Panc1 (cell line): ENCODE data around the gene AGBL4. TPM values are rescaled to one million over a fixed set of nuclear protein-coding genes. Genes with fewer than 3 reads are reported as not detected.

Source experiments
- ATAC-seq: fragments of 200-7000 bp; cut with Tn5 transposase; 2 replicates; pipeline ENCODE4 v1.9.1; 2020; ENCODE audit warnings: mild to moderate bottlenecking, moderate library complexity
- BruUV-seq: library from RNA; stranded (reverse); fragments of 400-500 nt; replicated peaks from 2 replicates; lab custom pipeline; 2021; lab: Mats Ljungman, UMichigan
- CTCF ChIA-PET: fragments of 300-600 bp; sonication (Branson Sonifier 250); formaldehyde crosslinking; loops from one replicate; lab custom pipeline; 2022; ENCODE audit warnings: antibody characterized with exemption; lab: Charles Lee
- POLR2A ChIA-PET: fragments of 300-600 bp; sonication (Branson Sonifier 250); formaldehyde crosslinking; loops from one replicate; lab custom pipeline; 2022; ENCODE audit warnings: antibody characterized with exemption; lab: Charles Lee
- DNase-seq: peaks from one replicate; pipeline ENCODE4 v3.0.0-alpha.2; 2010; ENCODE audit warnings: low read depth, low spot score
- H3K27ac ChIP-seq: 2 replicates; pipeline ENCODE4 v1.5.1; 2011; ENCODE audit warnings: mild to moderate bottlenecking, low read length, inconsistent platforms
- H3K27me3 ChIP-seq: fragments of 200-500 bp; sonication (Bioruptor generic); 2 replicates; pipeline ENCODE4 v1.6.0; 2014; ENCODE audit warnings: low read length, inconsistent platforms; ENCODE audit not compliant: control insufficient read depth, insufficient read depth
- H3K36me3 ChIP-seq: fragments of 200-500 bp; sonication (Bioruptor generic); 2 replicates; pipeline ENCODE4 v1.5.1; 2014; ENCODE audit warnings: inconsistent platforms, mild to moderate bottlenecking, low read length, moderate library complexity; ENCODE audit not compliant: control insufficient read depth, insufficient read depth
- H3K4me1 ChIP-seq: 2 replicates; pipeline ENCODE4 v1.5.1; 2011; ENCODE audit warnings: inconsistent platforms, mild to moderate bottlenecking, low read length, moderate library complexity; ENCODE audit not compliant: control insufficient read depth, insufficient read depth
- H3K4me3 ChIP-seq, 2 experiments: 2 replicates each; pipeline ENCODE4 v1.5.1; 2011 to 2012; ENCODE audit warnings: low read depth in 2 of 2, low read length in 2 of 2, mild to moderate bottlenecking in 2 of 2, inconsistent platforms in 1 of 2, moderate library complexity in 1 of 2
- H3K9me3 ChIP-seq: fragments of 200-500 bp; sonication (Bioruptor generic); 2 replicates; pipeline ENCODE4 v1.5.1; 2014; ENCODE audit warnings: low read depth, mild to moderate bottlenecking, inconsistent platforms, low read length, moderate library complexity; ENCODE audit not compliant: control insufficient read depth, insufficient read depth
- POLR2AphosphoS5 ChIP-seq: IDR thresholded peaks from 2 replicates; pipeline ENCODE4 v1.6.1; 2012; ENCODE audit warnings: mild to moderate bottlenecking, low read depth, low read length, moderate library complexity
- SIN3A ChIP-seq: IDR thresholded peaks from 2 replicates; pipeline ENCODE4 v1.6.1; 2012; ENCODE audit warnings: low read depth, mild to moderate bottlenecking, low read length, moderate library complexity, borderline replicate concordance; ENCODE audit not compliant: insufficient read depth
- TCF7L2 ChIP-seq: IDR thresholded peaks from 2 replicates; pipeline ENCODE4 v1.6.1; 2011; ENCODE audit warnings: mild to moderate bottlenecking, low read depth, low read length, inconsistent platforms
- in situ Hi-C: cut with HindIII; loops from 2 replicates; pipeline ENCODE4 v1.10.0; 2016; ENCODE audit warnings: low sequenced_read_pairs, low pct_unique_long_range_greater_than_20kb
- intact Hi-C: fragments of 100-400 bp; cut with micrococcal nuclease; formaldehyde crosslinking; loops from one replicate; pipeline ENCODE4 v1.10.0; 2022; ENCODE audit not compliant: unreplicated experiment
- total RNA-seq: library from RNA; stranded (reverse); gene quantifications from one replicate; pipeline ENCODE4 v1.2.1, GENCODE V29; 2021; ENCODE audit not compliant: unreplicated experiment
- TF ChIP-seq, protein P1 (sequence below): fragments of 450-650 bp; IDR thresholded peaks from 2 replicates; pipeline ENCODE4 v1.5.1; 2017; ENCODE audit warnings: mild to moderate bottlenecking
- TF ChIP-seq, protein P2 (sequence below), 2 experiments: IDR thresholded peaks; 2 replicates each; pipeline ENCODE4 v1.6.1; 2011 to 2012; ENCODE audit warnings: low read depth in 2 of 2, control low read depth in 1 of 2, low read length in 1 of 2, mild to moderate bottlenecking in 1 of 2, moderate library complexity in 1 of 2; ENCODE audit not compliant: insufficient read depth in 1 of 2

AGBL4 gene
- total RNA-seq, 1 experiment from 2014 or later: not detected

DNA sequence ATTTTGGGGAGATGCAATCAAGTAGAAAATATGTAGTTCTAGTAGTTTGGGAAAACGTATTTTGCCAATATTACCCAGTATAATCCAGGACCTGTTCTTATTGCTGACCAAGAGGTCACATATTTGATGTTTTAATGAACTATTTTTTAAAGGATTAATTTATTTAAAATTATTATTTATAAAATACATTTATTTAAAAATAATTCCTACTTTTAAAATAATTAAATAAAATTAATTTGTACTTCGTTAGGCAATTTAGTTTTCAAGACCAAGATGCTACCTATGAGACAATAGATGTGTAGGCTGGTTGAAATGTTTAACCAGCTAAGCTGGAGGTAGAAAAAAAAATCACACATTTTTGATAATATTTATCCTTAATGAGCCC lies 1106.7 kb downstream of the AGBL4 start:
- ChIA-PET POLR2A (no interaction called here), CTCF (no interaction called here)
- BruUV-seq: no TSS peak
- no peak for DNase-seq
- H3K36me3 ChIP-seq: no peaks in the 10 kb centered on the region
- no peaks in the 10 kb centered on the region for H3K4me1 ChIP-seq
- H3K4me3 ChIP-seq: no peak overlapping the region
- no peaks in the 10 kb centered on the region for H3K9me3 ChIP-seq
- no peak overlapping the region for H3K27ac ChIP-seq
- no peaks in the 10 kb centered on the region for H3K27me3 ChIP-seq
- in situ Hi-C loops (no loop called here), intact Hi-C loops (no loop called here)
- no peak for ATAC-seq
- TF ChIP-seq, protein P1, sequence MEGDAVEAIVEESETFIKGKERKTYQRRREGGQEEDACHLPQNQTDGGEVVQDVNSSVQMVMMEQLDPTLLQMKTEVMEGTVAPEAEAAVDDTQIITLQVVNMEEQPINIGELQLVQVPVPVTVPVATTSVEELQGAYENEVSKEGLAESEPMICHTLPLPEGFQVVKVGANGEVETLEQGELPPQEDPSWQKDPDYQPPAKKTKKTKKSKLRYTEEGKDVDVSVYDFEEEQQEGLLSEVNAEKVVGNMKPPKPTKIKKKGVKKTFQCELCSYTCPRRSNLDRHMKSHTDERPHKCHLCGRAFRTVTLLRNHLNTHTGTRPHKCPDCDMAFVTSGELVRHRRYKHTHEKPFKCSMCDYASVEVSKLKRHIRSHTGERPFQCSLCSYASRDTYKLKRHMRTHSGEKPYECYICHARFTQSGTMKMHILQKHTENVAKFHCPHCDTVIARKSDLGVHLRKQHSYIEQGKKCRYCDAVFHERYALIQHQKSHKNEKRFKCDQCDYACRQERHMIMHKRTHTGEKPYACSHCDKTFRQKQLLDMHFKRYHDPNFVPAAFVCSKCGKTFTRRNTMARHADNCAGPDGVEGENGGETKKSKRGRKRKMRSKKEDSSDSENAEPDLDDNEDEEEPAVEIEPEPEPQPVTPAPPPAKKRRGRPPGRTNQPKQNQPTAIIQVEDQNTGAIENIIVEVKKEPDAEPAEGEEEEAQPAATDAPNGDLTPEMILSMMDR: no peak
- no peak for TF ChIP-seq POLR2AphosphoS5
- TF ChIP-seq, protein P2, sequence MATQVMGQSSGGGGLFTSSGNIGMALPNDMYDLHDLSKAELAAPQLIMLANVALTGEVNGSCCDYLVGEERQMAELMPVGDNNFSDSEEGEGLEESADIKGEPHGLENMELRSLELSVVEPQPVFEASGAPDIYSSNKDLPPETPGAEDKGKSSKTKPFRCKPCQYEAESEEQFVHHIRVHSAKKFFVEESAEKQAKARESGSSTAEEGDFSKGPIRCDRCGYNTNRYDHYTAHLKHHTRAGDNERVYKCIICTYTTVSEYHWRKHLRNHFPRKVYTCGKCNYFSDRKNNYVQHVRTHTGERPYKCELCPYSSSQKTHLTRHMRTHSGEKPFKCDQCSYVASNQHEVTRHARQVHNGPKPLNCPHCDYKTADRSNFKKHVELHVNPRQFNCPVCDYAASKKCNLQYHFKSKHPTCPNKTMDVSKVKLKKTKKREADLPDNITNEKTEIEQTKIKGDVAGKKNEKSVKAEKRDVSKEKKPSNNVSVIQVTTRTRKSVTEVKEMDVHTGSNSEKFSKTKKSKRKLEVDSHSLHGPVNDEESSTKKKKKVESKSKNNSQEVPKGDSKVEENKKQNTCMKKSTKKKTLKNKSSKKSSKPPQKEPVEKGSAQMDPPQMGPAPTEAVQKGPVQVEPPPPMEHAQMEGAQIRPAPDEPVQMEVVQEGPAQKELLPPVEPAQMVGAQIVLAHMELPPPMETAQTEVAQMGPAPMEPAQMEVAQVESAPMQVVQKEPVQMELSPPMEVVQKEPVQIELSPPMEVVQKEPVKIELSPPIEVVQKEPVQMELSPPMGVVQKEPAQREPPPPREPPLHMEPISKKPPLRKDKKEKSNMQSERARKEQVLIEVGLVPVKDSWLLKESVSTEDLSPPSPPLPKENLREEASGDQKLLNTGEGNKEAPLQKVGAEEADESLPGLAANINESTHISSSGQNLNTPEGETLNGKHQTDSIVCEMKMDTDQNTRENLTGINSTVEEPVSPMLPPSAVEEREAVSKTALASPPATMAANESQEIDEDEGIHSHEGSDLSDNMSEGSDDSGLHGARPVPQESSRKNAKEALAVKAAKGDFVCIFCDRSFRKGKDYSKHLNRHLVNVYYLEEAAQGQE (IDR thresholded peaks at IDR 0.05; ENCODE audit: insufficient read depth in 1 of 2, low read depth in 2 of 2, low read length in 1 of 2): no peak
- TF ChIP-seq TCF7L2: no peak
- TF ChIP-seq SIN3A: no peak

DNA sequence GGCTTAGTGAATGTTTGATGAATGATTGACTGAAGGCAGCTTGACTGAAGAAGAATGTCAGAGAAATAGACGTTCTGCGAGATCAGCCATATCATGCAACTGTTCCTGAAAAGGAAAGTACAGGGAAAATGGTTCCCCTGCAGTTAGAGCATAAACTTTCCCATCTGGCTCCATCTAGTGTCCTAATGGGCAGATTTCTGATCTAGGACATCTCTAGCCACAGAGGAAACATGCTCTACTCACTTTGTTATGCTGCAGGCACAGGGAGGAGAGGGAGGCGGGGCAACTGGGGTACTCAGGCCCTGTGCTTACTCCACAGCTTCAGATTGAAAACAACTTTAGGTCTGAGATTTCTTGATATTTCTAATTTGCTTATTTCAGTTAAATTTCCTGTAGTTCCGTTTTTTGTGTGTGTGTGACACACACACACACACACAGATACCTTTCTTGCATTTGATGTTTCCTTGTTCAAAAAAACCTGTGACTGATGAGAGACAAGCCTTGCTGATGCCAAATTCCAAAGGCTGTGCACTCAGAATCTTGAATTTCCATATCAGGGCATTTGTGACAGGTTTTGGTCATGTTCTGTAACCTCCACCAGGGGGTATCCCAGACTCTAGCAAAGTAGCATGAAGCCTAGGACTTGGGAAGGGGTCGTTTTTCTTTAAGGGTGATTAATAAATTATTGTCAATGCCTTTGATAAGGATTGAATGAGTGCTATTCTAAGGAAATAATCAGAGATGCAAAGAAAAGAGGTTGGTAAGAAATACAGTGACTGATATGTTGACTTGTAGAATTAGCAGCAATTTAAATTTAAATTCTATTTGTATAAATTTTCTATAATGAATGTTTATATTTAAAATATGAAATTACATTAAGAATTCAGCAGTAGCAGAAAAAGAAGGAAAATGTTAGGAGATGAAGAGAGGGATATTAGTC lies 1107.4 kb downstream of the AGBL4 start:
- TF ChIP-seq, protein P1: peak; percentile 66
- TF ChIP-seq, protein P2 (IDR thresholded peaks at IDR 0.05; ENCODE audit: insufficient read depth in 1 of 2, low read depth in 2 of 2, low read length in 1 of 2): no peak
- no peak for TF ChIP-seq POLR2AphosphoS5
- intact Hi-C loops: no loop called here
- no peaks in the 10 kb centered on the region for H3K36me3 ChIP-seq
- no peaks in the 10 kb centered on the region for H3K4me1 ChIP-seq
- no TSS peak for BruUV-seq
- no peak overlapping the region for H3K27ac ChIP-seq
- no peaks in the 10 kb centered on the region for H3K9me3 ChIP-seq
- no peaks in the 10 kb centered on the region for H3K27me3 ChIP-seq
- H3K4me3 ChIP-seq: no peak overlapping the region
- in situ Hi-C loops: no loop called here
- DNase-seq (peak; percentile 28), ATAC-seq (peak; percentile 82)
- CTCF ChIA-PET: interaction anchor here (0.6 kb wide), 1 partner anchor 716 kb away, joined by 3 read pairs; no protein-coding TSS in a partner anchor
- POLR2A ChIA-PET: no interaction called here
